Mucosa of descending colon (tissue), 3 donors: ENCODE measurements around the gene F2R. TPM values are rescaled to one million over a fixed set of nuclear protein-coding genes. Genes with fewer than 3 reads are reported as not detected.
"Not testable (repeated sequence)": the region's sequence is repeated elsewhere in the genome, so short reads cannot be mapped to it uniquely, and the experiment has no call there.

Source experiments
- ATAC-seq: fragments of 200-7000 bp; cut with Tn5 transposase; one replicate; pipeline ENCODE4 v1.9.1; 2020; ENCODE audit warnings: mild to moderate bottlenecking, moderate library complexity
- DNase-seq, 3 donors: peaks; one replicate each; pipeline ENCODE4 v3.0.0-alpha.2; 2020
- H3K36me3 ChIP-seq: fragments of 200-600 bp; one replicate; pipeline ENCODE4 v1.8.0; 2021; ENCODE audit warnings: low read depth, mild to moderate bottlenecking
- H3K4me1 ChIP-seq: fragments of 200-600 bp; one replicate; pipeline ENCODE4 v1.8.0; 2021; ENCODE audit warnings: low read depth, mild to moderate bottlenecking
- H3K4me3 ChIP-seq: fragments of 200-600 bp; one replicate; pipeline ENCODE4 v1.8.0; 2021; ENCODE audit warnings: mild to moderate bottlenecking
- H3K9me3 ChIP-seq: fragments of 200-600 bp; one replicate; pipeline ENCODE4 v1.8.0; 2021; ENCODE audit warnings: mild to moderate bottlenecking
- intact Hi-C, 2 donors: fragments of 100-400 bp; cut with DNase I in 1 of 2; cut with micrococcal nuclease in 1 of 2; formaldehyde crosslinking; loops; one replicate each; pipeline versions ENCODE4 v1.11.0 to v1.11.1; 2022; cut with DNase I, micrococcal nuclease
- total RNA-seq, 3 donors: library from RNA; stranded (reverse); fragmentation: NEBNext Ultra II Directional in 2 of 3; extraction: Animal tissue kit (Norgen Biotek cat#: 25700) in 2 of 3; gene quantifications; one replicate each; pipeline versions ENCODE4 v1.2.1 to v1.2.4, GENCODE V29; 2021 to 2023
- TF ChIP-seq, protein P1 (sequence below): fragments of 200-600 bp; IDR thresholded peaks from one replicate; pipeline ENCODE4 v1.8.0; 2022; ENCODE audit warnings: antibody characterized with exemption, mild to moderate bottlenecking
- donor health status: DM: no; HTN: no; CAD: no; lungs with moderate emphysema.
- donor health status: DM: no; HTN: no; CAD: no.
- donor health status: DM: no; HTN: yes; CAD: no.

F2R gene
- total RNA-seq, 3 donors from 2014 or later: 3.1 to 6.5 (median 4.6) TPM

- TF ChIP-seq, protein P1, sequence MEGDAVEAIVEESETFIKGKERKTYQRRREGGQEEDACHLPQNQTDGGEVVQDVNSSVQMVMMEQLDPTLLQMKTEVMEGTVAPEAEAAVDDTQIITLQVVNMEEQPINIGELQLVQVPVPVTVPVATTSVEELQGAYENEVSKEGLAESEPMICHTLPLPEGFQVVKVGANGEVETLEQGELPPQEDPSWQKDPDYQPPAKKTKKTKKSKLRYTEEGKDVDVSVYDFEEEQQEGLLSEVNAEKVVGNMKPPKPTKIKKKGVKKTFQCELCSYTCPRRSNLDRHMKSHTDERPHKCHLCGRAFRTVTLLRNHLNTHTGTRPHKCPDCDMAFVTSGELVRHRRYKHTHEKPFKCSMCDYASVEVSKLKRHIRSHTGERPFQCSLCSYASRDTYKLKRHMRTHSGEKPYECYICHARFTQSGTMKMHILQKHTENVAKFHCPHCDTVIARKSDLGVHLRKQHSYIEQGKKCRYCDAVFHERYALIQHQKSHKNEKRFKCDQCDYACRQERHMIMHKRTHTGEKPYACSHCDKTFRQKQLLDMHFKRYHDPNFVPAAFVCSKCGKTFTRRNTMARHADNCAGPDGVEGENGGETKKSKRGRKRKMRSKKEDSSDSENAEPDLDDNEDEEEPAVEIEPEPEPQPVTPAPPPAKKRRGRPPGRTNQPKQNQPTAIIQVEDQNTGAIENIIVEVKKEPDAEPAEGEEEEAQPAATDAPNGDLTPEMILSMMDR: no peak
- ATAC-seq: peak; percentile 92
- H3K36me3 ChIP-seq: no peaks in the 10 kb centered on the region
- H3K4me3 ChIP-seq: no peak overlapping the region
- intact Hi-C loops: no loop called here
- peaks cover 10% of the 10 kb centered on the region for H3K4me1 ChIP-seq
- no peaks in the 10 kb centered on the region for H3K9me3 ChIP-seq
- DNase-seq: peak in 1 of 3 donors; percentile 27
These were observed 42.8 kb upstream of the F2R start for GRCh38 chr5:76673125-76673524.

DNA sequence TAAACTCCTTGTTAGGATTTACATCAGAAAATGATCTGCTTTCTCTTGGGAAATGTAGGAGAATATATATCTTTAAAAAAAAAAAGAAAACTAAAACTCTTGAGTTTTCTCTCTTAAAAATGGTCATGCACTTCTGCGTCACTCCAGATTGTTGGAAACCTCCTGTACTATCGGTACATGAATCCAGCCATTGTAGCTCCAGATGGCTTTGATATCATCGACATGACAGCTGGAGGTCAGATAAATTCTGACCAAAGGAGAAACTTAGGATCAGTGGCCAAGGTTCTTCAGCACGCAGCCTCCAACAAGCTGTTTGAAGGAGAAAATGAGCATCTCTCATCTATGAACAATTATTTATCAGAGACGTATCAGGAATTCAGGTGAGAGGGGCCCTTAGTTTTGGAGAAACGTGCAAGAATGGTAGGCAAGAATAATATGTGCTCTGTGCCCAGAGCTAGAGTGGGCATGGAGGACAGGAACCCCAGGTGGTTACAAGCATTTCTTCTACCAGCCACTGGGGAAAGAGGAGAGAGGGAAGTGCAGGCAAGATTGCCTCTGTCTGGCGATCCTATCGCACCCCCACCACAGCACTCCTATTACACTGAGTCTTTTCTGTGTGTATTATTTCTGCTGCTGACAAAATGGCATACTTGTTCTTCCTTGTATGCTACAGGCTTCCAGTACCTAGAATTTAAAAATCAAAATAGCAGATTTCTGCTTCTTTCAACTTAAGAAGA lies 41.4 kb upstream of the F2R start:
- Histone ChIP-seq H3K9me3 (no peaks in the 10 kb centered on the region), H3K36me3 (no peaks in the 10 kb centered on the region), H3K4me3 (no peak overlapping the region), H3K4me1 (peaks cover 10% of the 10 kb centered on the region)
- TF ChIP-seq, protein P1: no peak
- ATAC-seq (no peak), DNase-seq (no peak)
- intact Hi-C loops: no loop called here

DNA sequence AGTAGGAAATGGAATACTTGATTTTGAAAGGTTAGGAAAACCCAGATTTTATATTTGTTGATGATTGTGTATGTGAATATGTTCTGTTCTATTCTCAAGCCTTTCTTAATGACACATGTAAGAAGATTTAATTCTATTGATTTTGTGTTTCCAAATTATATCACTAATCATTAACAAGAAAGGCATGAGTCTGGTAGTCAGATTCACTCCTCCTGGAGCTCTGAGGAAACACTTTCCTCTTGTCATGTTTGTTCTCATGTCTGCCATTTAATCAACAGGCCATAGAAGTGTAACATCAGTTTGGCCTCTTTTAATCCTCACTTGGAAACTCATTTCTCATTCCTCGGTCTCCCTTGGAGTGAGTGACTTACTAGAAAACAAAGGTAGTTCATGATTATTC lies 40.6 kb upstream of the F2R start:
- Histone ChIP-seq H3K36me3 (no peaks in the 10 kb centered on the region), H3K4me3 (no peak overlapping the region), H3K9me3 (no peaks in the 10 kb centered on the region), H3K4me1 (peaks cover 10% of the 10 kb centered on the region)
- no peak for ATAC-seq
- DNase-seq: no peak
- TF ChIP-seq, protein P1: no peak
- intact Hi-C loops: no loop called here

DNA sequence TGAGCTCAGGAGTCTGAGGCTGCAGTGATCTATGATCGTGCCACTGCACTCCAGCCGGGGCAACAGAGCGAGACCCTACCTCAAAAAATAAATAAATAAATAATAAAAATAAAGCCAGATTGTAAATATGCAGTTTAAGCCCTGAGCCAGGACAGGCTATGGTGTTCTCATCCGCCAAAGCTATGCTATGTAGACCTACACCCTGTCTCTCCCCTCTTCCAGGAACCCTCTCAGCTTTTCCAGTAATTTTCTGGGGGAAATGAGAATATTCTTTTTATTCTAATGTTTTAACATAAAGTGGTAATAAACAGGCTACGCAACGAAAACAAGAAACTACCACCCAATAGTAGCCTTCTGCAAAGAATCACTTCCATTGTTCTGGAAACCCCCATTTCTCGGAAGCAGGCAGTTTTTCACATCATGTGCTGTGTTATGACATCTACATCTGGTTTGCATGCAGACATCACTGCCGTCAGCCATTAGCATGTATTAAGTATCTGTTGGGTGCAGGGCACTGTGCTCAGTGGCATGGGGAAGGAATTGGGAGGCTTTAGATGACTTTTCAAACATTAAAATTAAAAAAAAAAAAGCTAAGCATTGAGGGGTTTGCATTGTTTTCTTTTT lies 38.0 kb upstream of the F2R start:
- H3K9me3 ChIP-seq: no peaks in the 10 kb centered on the region
- peaks cover 5% of the 10 kb centered on the region for H3K4me1 ChIP-seq
- TF ChIP-seq, protein P1: no peak
- no peaks in the 10 kb centered on the region for H3K36me3 ChIP-seq
- intact Hi-C loops: no loop called here
- no peak overlapping the region for H3K4me3 ChIP-seq
- ATAC-seq (no peak), DNase-seq (no peak)

GRCh38 chr5:76679231-76679630 lies 36.7 kb upstream of the F2R start:
- intact Hi-C loops: no loop called here
- no peaks in the 10 kb centered on the region for H3K36me3 ChIP-seq
- H3K4me1 ChIP-seq: no peaks in the 10 kb centered on the region
- no peaks in the 10 kb centered on the region for H3K9me3 ChIP-seq
- H3K4me3 ChIP-seq: no peak overlapping the region
- no peak for DNase-seq
- TF ChIP-seq, protein P1: no peak
- ATAC-seq: no peak

DNA sequence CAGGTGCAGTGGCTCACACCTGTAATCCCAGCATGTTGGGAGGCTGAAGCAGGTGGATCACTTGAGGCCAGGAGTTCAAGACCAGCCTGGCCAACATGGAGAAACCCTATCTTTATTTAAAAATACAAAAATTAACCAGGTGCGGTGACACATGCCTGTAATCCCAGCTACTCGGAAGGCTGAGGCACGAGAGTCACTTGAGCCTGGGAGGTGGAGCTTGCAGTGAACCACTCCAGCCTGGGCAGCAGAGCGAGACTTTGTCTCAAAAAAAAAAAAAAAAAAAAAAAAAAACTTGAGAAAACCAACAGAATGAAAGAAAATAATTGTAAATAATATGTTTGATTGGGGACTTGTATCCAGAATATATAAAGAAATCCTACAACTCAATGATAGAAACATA lies 35.1 kb upstream of the F2R start:
- ATAC-seq, H3K36me3 ChIP-seq, intact Hi-C loops, H3K4me1 ChIP-seq, DNase-seq, H3K4me3 ChIP-seq, H3K9me3 ChIP-seq: not testable (repeated sequence)
